ENCODE results near the gene RIPOR3. TPM values are rescaled to one million over a fixed set of nuclear protein-coding genes. Genes with fewer than 3 reads are reported as not detected.
"Not testable (repeated sequence)": the region's sequence is repeated elsewhere in the genome, so short reads cannot be mapped to it uniquely, and the experiment has no call there.

Gene RIPOR3
- total RNA-seq, 2 donors from 2014 or later: 0.46 to 1.4 TPM

DNA sequence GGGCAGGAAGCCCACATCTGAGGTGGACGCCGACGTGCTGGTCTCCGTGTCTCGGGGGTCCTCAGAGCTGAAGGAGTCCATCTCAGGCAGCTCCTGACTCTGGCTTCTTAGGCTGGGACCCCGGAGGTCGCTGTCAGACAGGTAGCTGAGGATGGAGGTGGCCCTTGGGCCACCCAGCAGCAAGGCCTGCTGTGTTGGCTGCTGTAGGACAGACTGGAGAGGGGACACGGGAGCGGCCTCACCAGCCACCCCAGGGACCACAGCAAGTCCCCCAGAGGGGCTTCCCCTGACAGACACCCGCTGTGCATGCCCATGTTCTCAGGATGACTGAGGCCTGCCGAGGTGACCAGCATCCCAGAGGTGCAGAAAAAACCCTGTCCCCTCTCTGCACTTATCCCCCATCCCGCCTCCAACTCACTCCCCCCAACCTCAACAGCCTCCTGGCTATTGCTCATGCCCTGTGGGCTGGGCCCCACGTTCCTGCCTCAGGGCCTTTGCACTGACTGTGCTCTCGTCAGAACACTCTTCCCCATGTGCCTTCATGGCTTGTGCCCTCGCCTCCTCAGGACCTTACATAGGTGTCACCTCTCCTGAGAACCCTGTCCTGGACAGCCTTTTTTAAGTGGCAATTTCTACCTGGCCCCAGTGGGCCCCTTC is 88.8 kb downstream of the RIPOR3 start:
- Mint-ChIP-seq H3K4me3 (no peak overlapping the region), H3K4me1 (no peaks in the 10 kb centered on the region), H3K36me3 (ENCODE audit: low read depth) (no peaks in the 10 kb centered on the region), H3K9me3 (peaks cover 1% of the 10 kb centered on the region), H3K27me3 (ENCODE audit: insufficient read depth) (no peaks in the 10 kb centered on the region), H3K27ac (no peak overlapping the region)
- H3K4me3 ChIP-seq (ENCODE audit: low read length): no peak overlapping the region
- no peak overlapping the region for H3K9ac ChIP-seq (ENCODE audit: extremely low read depth, low read length, poor library complexity, severe bottlenecking)
- no peaks in the 10 kb centered on the region for H3K4me1 ChIP-seq (ENCODE audit: control insufficient read depth, insufficient read depth, low read length)
- no peak overlapping the region for H3K27ac ChIP-seq (ENCODE audit: low read depth, low read length)
- TF ChIP-seq, protein P1, sequence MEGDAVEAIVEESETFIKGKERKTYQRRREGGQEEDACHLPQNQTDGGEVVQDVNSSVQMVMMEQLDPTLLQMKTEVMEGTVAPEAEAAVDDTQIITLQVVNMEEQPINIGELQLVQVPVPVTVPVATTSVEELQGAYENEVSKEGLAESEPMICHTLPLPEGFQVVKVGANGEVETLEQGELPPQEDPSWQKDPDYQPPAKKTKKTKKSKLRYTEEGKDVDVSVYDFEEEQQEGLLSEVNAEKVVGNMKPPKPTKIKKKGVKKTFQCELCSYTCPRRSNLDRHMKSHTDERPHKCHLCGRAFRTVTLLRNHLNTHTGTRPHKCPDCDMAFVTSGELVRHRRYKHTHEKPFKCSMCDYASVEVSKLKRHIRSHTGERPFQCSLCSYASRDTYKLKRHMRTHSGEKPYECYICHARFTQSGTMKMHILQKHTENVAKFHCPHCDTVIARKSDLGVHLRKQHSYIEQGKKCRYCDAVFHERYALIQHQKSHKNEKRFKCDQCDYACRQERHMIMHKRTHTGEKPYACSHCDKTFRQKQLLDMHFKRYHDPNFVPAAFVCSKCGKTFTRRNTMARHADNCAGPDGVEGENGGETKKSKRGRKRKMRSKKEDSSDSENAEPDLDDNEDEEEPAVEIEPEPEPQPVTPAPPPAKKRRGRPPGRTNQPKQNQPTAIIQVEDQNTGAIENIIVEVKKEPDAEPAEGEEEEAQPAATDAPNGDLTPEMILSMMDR (conservative IDR thresholded peaks at IDR 0.05): no peak
- no peaks in the 10 kb centered on the region for H3K9me3 ChIP-seq (ENCODE audit: control insufficient read depth, low read length)
- H3K36me3 ChIP-seq (ENCODE audit: control insufficient read depth, insufficient read depth, low read length): no peaks in the 10 kb centered on the region
- DNase-seq: no peak
- WGBS, 2 experiments (ENCODE audit: insufficient coverage in 1 of 2, insufficient read length in 1 of 2): 95 to 97% methylated on average over 11 to 15 of the region's 15 CpGs
- H3K27me3 ChIP-seq (ENCODE audit: control insufficient read depth, insufficient read depth, low read length, poor library complexity, severe bottlenecking): no peaks in the 10 kb centered on the region

DNA sequence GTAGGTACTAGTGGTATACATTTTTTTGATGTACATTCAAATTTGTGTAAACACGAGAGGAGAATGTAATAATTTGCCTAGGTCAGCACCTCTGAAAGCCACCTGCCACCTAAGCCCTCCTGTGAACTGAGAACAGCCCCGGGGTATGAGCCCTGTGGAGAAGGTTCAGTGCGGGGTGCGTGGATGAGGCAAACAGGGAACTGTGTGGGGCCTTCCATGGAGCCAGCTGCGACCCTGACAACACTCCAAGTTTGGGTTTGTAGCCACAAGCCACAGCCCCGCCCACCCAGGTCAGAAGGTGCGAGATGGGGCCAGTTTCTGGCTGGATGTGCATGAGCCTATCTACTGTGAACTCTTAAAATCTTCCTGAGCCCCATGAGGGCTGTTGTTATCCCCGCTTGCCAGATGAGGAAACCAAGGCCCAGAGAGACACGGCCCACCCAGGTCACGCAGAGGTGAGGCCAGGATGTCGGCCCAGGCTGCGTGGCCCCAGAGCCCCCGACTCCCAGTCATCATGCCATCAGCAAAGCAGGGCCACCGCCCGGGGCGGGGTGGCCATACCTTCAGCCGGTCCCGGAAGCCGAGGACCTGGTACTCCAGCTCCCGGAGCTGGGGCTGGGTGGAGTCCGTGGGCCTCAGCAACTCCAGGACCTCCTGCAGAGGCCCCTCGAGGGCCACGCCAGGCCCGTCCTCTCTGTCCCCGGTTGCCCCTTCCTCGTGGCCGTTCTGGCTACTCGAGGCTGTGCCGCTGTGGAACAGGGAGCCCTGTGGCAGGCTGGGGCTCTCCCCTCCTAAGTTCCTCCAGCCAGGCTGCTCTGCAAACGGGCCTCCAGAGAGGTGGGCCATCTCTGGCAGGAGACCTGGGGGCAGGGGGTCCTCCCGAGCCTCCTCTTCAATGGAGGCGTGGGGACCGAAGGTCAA is 89.6 kb downstream of the RIPOR3 start:
- Mint-ChIP-seq H3K4me1 (no peaks in the 10 kb centered on the region), H3K27me3 (ENCODE audit: insufficient read depth) (no peaks in the 10 kb centered on the region), H3K4me3 (no peak overlapping the region), H3K9me3 (peaks cover 1% of the 10 kb centered on the region), H3K36me3 (ENCODE audit: low read depth) (no peaks in the 10 kb centered on the region), H3K27ac (no peak overlapping the region)
- H3K9me3 ChIP-seq (ENCODE audit: control insufficient read depth, low read length): no peaks in the 10 kb centered on the region
- no peaks in the 10 kb centered on the region for H3K27me3 ChIP-seq (ENCODE audit: control insufficient read depth, insufficient read depth, low read length, poor library complexity, severe bottlenecking)
- H3K4me1 ChIP-seq (ENCODE audit: control insufficient read depth, insufficient read depth, low read length): no peaks in the 10 kb centered on the region
- TF ChIP-seq, protein P1 (conservative IDR thresholded peaks at IDR 0.05): no peak
- H3K9ac ChIP-seq (ENCODE audit: extremely low read depth, low read length, poor library complexity, severe bottlenecking): no peak overlapping the region
- H3K36me3 ChIP-seq (ENCODE audit: control insufficient read depth, insufficient read depth, low read length): no peaks in the 10 kb centered on the region
- no peak overlapping the region for H3K4me3 ChIP-seq (ENCODE audit: low read length)
- 91 to 95% methylated on average over 27 to 33 of the region's 33 CpGs for WGBS, 2 experiments (ENCODE audit: insufficient coverage in 1 of 2, insufficient read length in 1 of 2)
- DNase-seq: no peak
- no peak overlapping the region for H3K27ac ChIP-seq (ENCODE audit: low read depth, low read length)

DNA sequence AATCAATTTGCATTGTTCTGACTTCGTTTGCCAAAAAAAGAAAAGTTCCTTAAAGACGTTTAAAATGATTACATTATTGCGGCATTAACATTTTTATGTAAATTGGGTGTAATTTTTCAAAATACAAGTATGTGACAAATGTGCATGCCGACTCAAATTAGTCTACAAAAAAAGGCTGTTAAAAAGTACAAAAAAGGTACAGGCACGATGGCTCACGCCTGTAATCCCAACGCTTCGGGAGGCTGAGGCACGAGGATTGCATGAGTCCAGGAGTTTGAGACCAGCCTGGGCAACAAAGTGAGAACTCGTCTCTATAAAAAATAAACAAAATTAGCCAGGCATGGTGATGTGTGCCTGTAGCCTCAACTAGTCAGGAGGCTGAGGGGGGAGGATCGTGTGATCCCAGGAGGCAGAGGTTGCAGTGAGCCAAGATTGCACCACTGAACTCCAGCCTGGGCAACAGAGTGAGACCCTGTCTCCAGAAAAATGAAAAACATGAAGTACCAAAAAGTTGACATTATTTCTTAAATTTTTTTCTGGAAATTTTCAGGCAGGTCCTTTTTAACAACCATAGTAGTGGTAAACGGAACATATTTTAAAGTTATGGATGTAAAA is 91.0 kb downstream of the RIPOR3 start:
- Histone ChIP-seq H3K9me3 (ENCODE audit: control insufficient read depth, low read length) (no peaks in the 10 kb centered on the region), H3K4me3 (ENCODE audit: low read length) (no peak overlapping the region), H3K9ac (ENCODE audit: extremely low read depth, low read length, poor library complexity, severe bottlenecking) (no peak overlapping the region), H3K27me3 (ENCODE audit: control insufficient read depth, insufficient read depth, low read length, poor library complexity, severe bottlenecking) (no peaks in the 10 kb centered on the region), H3K4me1 (ENCODE audit: control insufficient read depth, insufficient read depth, low read length) (no peaks in the 10 kb centered on the region), H3K36me3 (ENCODE audit: control insufficient read depth, insufficient read depth, low read length) (no peaks in the 10 kb centered on the region), H3K27ac (ENCODE audit: low read depth, low read length) (no peak overlapping the region)
- WGBS, 2 experiments (ENCODE audit: insufficient coverage in 1 of 2, insufficient read length in 1 of 2): 94 to 97% methylated on average over 11 to 12 of the region's 12 CpGs
- peaks cover 4% of the 10 kb centered on the region for H3K27me3 Mint-ChIP-seq (ENCODE audit: insufficient read depth)
- H3K27ac Mint-ChIP-seq: no peak overlapping the region
- peaks cover 1% of the 10 kb centered on the region for H3K9me3 Mint-ChIP-seq
- H3K36me3 Mint-ChIP-seq (ENCODE audit: low read depth): no peaks in the 10 kb centered on the region
- no peak overlapping the region for H3K4me3 Mint-ChIP-seq
- H3K4me1 Mint-ChIP-seq: peaks cover 4% of the 10 kb centered on the region
- no peak for DNase-seq
- TF ChIP-seq, protein P1 (conservative IDR thresholded peaks at IDR 0.05): no peak

DNA sequence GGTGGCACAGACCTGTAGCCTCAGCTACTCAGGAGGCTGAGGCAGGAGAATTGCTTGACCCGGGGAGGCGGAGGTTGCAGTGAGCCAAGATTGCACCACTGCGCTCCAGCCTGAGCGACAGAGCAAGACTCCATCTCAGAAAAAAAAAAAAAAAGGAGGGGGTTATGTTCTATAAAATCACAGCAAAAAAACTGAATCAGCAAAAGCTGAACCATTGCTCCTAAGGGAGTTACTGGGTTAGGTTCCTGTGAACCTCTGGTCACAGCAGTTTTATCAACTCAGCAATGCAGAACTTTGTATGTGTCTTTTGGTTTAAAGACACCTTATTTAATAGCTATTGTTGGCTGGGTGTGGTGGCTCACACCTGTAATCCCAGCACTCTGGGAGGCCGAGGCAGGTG is 92.6 kb downstream of the RIPOR3 start:
- not testable (repeated sequence) for H3K36me3 ChIP-seq (ENCODE audit: control insufficient read depth, insufficient read depth, low read length); H3K4me3 ChIP-seq (ENCODE audit: low read length); H3K9me3 ChIP-seq (ENCODE audit: control insufficient read depth, low read length); DNase-seq; H3K4me3 Mint-ChIP-seq; H3K36me3 Mint-ChIP-seq (ENCODE audit: low read depth); H3K27me3 Mint-ChIP-seq (ENCODE audit: insufficient read depth); H3K4me1 Mint-ChIP-seq; H3K27ac ChIP-seq (ENCODE audit: low read depth, low read length); H3K4me1 ChIP-seq (ENCODE audit: control insufficient read depth, insufficient read depth, low read length); H3K27me3 ChIP-seq (ENCODE audit: control insufficient read depth, insufficient read depth, low read length, poor library complexity, severe bottlenecking); H3K9me3 Mint-ChIP-seq; H3K27ac Mint-ChIP-seq; H3K9ac ChIP-seq (ENCODE audit: extremely low read depth, low read length, poor library complexity, severe bottlenecking)
- WGBS, 2 experiments (ENCODE audit: insufficient coverage in 1 of 2, insufficient read length in 1 of 2): 96% methylated on average over 5 of the region's 5 CpGs
